ENCODE measurements around the gene KPNB1. TPM values are rescaled to one million over a fixed set of nuclear protein-coding genes. Genes with fewer than 3 reads are reported as not detected.

The KPNB1 gene
- total RNA-seq, 1 donor from 2014 or later: 298 TPM

GRCh38 chr17:47630614-47631013 lies 19.1 kb upstream of the KPNB1 start:
- Mint-ChIP-seq H3K27me3 (ENCODE audit: low read depth) (no peaks in the 10 kb centered on the region), H3K4me1 (ENCODE audit: low read depth) (no peaks in the 10 kb centered on the region), H3K27ac (ENCODE audit: unreplicated experiment) (no peak overlapping the region), H3K4me3 (ENCODE audit: unreplicated experiment) (no peak overlapping the region), H3K36me3 (ENCODE audit: low read depth) (no peaks in the 10 kb centered on the region), H3K9me3 (ENCODE audit: low read depth) (no peaks in the 10 kb centered on the region)
- no peak for TF ChIP-seq CTCF (IDR thresholded peaks at IDR 0.05)
- DNase-seq (ENCODE audit: low spot score): no peak

GRCh38 chr17:47632991-47633390 lies 16.7 kb upstream of the KPNB1 start:
- Mint-ChIP-seq H3K27me3 (ENCODE audit: low read depth) (no peaks in the 10 kb centered on the region), H3K36me3 (ENCODE audit: low read depth) (peaks cover 3% of the 10 kb centered on the region), H3K4me1 (ENCODE audit: low read depth) (no peaks in the 10 kb centered on the region), H3K27ac (ENCODE audit: unreplicated experiment) (no peak overlapping the region), H3K9me3 (ENCODE audit: low read depth) (no peaks in the 10 kb centered on the region), H3K4me3 (ENCODE audit: unreplicated experiment) (no peak overlapping the region)
- no peak for TF ChIP-seq CTCF (IDR thresholded peaks at IDR 0.05)
- DNase-seq (ENCODE audit: low spot score): no peak

GRCh38 chr17:47633996-47634395 lies 15.7 kb upstream of the KPNB1 start:
- no peak for DNase-seq (ENCODE audit: low spot score)
- no peak overlapping the region for H3K27ac Mint-ChIP-seq (ENCODE audit: unreplicated experiment)
- no peaks in the 10 kb centered on the region for H3K27me3 Mint-ChIP-seq (ENCODE audit: low read depth)
- H3K9me3 Mint-ChIP-seq (ENCODE audit: low read depth): no peaks in the 10 kb centered on the region
- H3K4me3 Mint-ChIP-seq (ENCODE audit: unreplicated experiment): no peak overlapping the region
- H3K36me3 Mint-ChIP-seq (ENCODE audit: low read depth): peaks cover 3% of the 10 kb centered on the region
- H3K4me1 Mint-ChIP-seq (ENCODE audit: low read depth): no peaks in the 10 kb centered on the region
- TF ChIP-seq CTCF (IDR thresholded peaks at IDR 0.05): no peak

- Mint-ChIP-seq H3K4me1 (ENCODE audit: low read depth) (no peaks in the 10 kb centered on the region), H3K9me3 (ENCODE audit: low read depth) (no peaks in the 10 kb centered on the region), H3K27ac (ENCODE audit: unreplicated experiment) (no peak overlapping the region), H3K27me3 (ENCODE audit: low read depth) (no peaks in the 10 kb centered on the region), H3K4me3 (ENCODE audit: unreplicated experiment) (no peak overlapping the region), H3K36me3 (ENCODE audit: low read depth) (peaks cover 3% of the 10 kb centered on the region)
- TF ChIP-seq CTCF (IDR thresholded peaks at IDR 0.05): no peak
- no peak for DNase-seq (ENCODE audit: low spot score)
These were observed 14.8 kb upstream of the KPNB1 start for GRCh38 chr17:47634870-47635269.

GRCh38 chr17:47635734-47636133 lies 14.0 kb upstream of the KPNB1 start:
- no peaks in the 10 kb centered on the region for H3K27me3 Mint-ChIP-seq (ENCODE audit: low read depth)

More at GRCh38 chr17:47635734-47636133, 14.0 kb upstream of the KPNB1 start:
- no peaks in the 10 kb centered on the region for H3K9me3 Mint-ChIP-seq (ENCODE audit: low read depth)
- DNase-seq (ENCODE audit: low spot score): no peak
- H3K4me3 Mint-ChIP-seq (ENCODE audit: unreplicated experiment): no peak overlapping the region
- H3K4me1 Mint-ChIP-seq (ENCODE audit: low read depth): no peaks in the 10 kb centered on the region
- no peak for TF ChIP-seq CTCF (IDR thresholded peaks at IDR 0.05)
- H3K36me3 Mint-ChIP-seq (ENCODE audit: low read depth): peaks cover 3% of the 10 kb centered on the region
- no peak overlapping the region for H3K27ac Mint-ChIP-seq (ENCODE audit: unreplicated experiment)
